Activated B cell treated with CpG ODN at 0.5 μM for 24 hours (primary cell): ENCODE results near the gene HOXB8. TPM values are rescaled to one million over a fixed set of nuclear protein-coding genes. Genes with fewer than 3 reads are reported as not detected.

Source experiments
- ATAC-seq: fragments of 200-7000 bp; cut with Tn5 transposase; one replicate; pipeline ENCODE4 v1.10.0; 2021; ENCODE audit warnings: low read depth, mild to moderate bottlenecking, moderate library complexity
- CTCF ChIA-PET: fragments of 350-600 bp; sonication (Branson Sonifier 250); formaldehyde crosslinking; loops from one replicate; lab custom pipeline; 2021; ENCODE audit warnings: antibody characterized with exemption; lab: Charles Lee
- POLR2A ChIA-PET: fragments of 350-600 bp; sonication (Branson Sonifier 250); formaldehyde crosslinking; loops from one replicate; lab custom pipeline; 2021; ENCODE audit warnings: antibody characterized with exemption; lab: Charles Lee
- DNase-seq: peaks from one replicate; pipeline ENCODE4 v3.0.0; 2022
- H3K27ac Mint-ChIP-seq: one replicate; pipeline ENCODE4 v1.8.0; 2020; ENCODE audit warnings: mixed read lengths
- H3K27me3 Mint-ChIP-seq: one replicate; pipeline ENCODE4 v1.8.0; 2021; ENCODE audit warnings: mixed read lengths
- H3K36me3 Mint-ChIP-seq: one replicate; pipeline ENCODE4 v1.8.0; 2021; ENCODE audit warnings: low read depth, mixed read lengths
- H3K4me1 Mint-ChIP-seq: one replicate; pipeline ENCODE4 v1.8.0; 2021; ENCODE audit warnings: mixed read lengths
- H3K4me3 Mint-ChIP-seq: one replicate; pipeline ENCODE4 v1.8.0; 2020; ENCODE audit warnings: mild to moderate bottlenecking, mixed read lengths
- H3K9me3 Mint-ChIP-seq: one replicate; pipeline ENCODE4 v1.8.0; 2020; ENCODE audit warnings: mixed read lengths
- intact Hi-C: fragments of 100-400 bp; cut with micrococcal nuclease; formaldehyde crosslinking; loops from one replicate; pipeline ENCODE4 v1.15.1; 2024
- total RNA-seq: library from RNA; stranded (reverse); gene quantifications from 2 replicates; pipeline ENCODE4 v1.2.3, GENCODE V29; 2022
- TF ChIP-seq, protein P1 (sequence below): fragments of 200-600 bp; IDR thresholded peaks from one replicate; pipeline ENCODE4 v1.8.0; 2022; ENCODE audit warnings: antibody characterized with exemption, mild to moderate bottlenecking

HOXB8 gene
- total RNA-seq, 1 donor from 2014 or later, result not detected

GRCh38 chr17:48626245-48627117 is 11.4 kb upstream of the HOXB8 start, which contains the start of gene HOXB9:
HOXB9 (minus strand) TSS chr17:48626358; CDS start chr17:48626269, 89 bp downstream.
- CTCF ChIA-PET, result interaction anchor here (0.6 to 2.1 kb wide), 5 partner anchors 9 to 148 kb away, joined by 3 to 6 read pairs (median 4); partner anchors contain the start of gene HOXB5
- Mint-ChIP-seq H3K4me1 (peaks cover 16% of the 10 kb centered on the region), H3K27me3 (peaks cover 71% of the 10 kb centered on the region), H3K4me3 (peak within 1 kb of the TSS; percentile 85), H3K27ac (peak within 1 kb of the TSS; percentile 46), H3K36me3 (no peaks in the 10 kb centered on the region), H3K9me3 (no peaks in the 10 kb centered on the region)
- intact Hi-C loops, result loop anchor here (5.0 kb wide), 1 partner anchor 126 kb away; no protein-coding TSS in a partner anchor
- POLR2A ChIA-PET, result interaction anchor here (1.4 kb wide), 1 partner anchor 14 kb away, joined by 3 read pairs; no protein-coding TSS in a partner anchor
- DNase-seq (no peak), ATAC-seq (peak; percentile 40)
- TF ChIP-seq, protein P1, sequence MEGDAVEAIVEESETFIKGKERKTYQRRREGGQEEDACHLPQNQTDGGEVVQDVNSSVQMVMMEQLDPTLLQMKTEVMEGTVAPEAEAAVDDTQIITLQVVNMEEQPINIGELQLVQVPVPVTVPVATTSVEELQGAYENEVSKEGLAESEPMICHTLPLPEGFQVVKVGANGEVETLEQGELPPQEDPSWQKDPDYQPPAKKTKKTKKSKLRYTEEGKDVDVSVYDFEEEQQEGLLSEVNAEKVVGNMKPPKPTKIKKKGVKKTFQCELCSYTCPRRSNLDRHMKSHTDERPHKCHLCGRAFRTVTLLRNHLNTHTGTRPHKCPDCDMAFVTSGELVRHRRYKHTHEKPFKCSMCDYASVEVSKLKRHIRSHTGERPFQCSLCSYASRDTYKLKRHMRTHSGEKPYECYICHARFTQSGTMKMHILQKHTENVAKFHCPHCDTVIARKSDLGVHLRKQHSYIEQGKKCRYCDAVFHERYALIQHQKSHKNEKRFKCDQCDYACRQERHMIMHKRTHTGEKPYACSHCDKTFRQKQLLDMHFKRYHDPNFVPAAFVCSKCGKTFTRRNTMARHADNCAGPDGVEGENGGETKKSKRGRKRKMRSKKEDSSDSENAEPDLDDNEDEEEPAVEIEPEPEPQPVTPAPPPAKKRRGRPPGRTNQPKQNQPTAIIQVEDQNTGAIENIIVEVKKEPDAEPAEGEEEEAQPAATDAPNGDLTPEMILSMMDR, result no peak

GRCh38 chr17:48625495-48626244 is 10.6 kb upstream of the HOXB8 start:
- Mint-ChIP-seq H3K4me1 (peaks cover 16% of the 10 kb centered on the region), H3K27me3 (peaks cover 72% of the 10 kb centered on the region), H3K4me3 (peak overlapping the region; percentile 85), H3K36me3 (no peaks in the 10 kb centered on the region), H3K9me3 (no peaks in the 10 kb centered on the region), H3K27ac (no peak overlapping the region)
- ChIA-PET POLR2A (interaction anchor here (0.8 to 1.4 kb wide), 2 partner anchors 13 to 330 kb away, joined by 3 read pairs; no protein-coding TSS in a partner anchor), CTCF (interaction anchor here (0.6 to 2.1 kb wide), 6 partner anchors 8 to 291 kb away, joined by 3 to 6 read pairs (median 4); partner anchors contain the start of gene HOXB5)
- intact Hi-C loops, result loop anchor here (5.0 kb wide), 1 partner anchor 127 kb away; no protein-coding TSS in a partner anchor
- ATAC-seq (peak; percentile 71), DNase-seq (peak; percentile 50)
- TF ChIP-seq, protein P1, result no peak

DNA sequence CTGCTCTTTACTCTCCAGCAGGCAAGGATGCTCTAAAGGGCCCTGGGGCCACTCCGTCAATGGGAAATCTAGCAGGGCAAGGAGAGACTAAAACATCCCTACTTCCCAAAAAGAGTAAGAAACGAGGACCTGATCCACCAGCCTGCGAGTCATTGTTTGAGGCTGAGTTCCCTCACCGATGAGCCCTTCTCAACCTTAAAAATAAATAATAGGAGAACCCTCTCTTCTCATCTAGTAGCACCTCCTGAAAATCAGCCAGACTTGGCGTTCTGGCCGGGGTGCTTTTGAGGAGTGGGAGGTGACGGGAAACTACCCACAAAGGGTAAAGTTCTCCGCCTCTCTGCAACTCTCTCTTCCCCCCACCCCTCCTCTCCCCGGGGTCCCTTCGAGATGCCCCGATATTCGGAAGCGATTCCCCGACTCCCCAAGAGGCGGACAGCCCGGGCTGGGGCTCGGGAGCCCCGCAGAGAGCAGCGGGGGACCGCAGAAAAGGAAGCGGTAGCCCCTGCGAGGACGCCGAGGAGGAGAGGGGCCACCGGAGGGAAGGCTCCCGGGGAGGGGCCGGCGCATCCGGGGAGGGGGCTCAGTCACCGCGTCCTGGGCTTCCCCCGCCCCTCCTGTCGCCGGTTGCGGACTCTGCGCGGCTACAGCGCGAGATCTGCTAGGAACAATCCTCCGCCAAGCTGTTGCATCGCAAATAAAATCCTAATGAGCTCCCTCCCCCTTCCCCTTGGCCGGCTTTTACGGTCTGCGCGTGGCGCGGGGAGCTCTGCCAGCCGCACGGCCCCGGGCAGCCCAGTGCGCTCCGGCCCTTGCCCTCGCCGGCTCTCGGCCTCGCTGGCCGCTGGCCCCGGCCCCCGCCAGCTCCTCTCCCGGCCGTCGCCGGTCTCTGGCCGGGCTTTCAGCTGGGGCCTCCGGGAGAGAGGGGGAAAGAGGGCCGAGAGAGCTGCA is 9.7 kb upstream of the HOXB8 start:
- Mint-ChIP-seq H3K27me3 (peaks cover 69% of the 10 kb centered on the region), H3K9me3 (no peaks in the 10 kb centered on the region), H3K4me1 (peaks cover 16% of the 10 kb centered on the region), H3K27ac (no peak overlapping the region), H3K4me3 (peak overlapping the region; percentile 32), H3K36me3 (no peaks in the 10 kb centered on the region)
- intact Hi-C loops, result loop anchor here (5.0 kb wide), 1 partner anchor 127 kb away; no protein-coding TSS in a partner anchor
- ChIA-PET POLR2A (interaction anchor here (0.8 to 1.4 kb wide), 2 partner anchors 12 to 329 kb away, joined by 3 read pairs; no protein-coding TSS in a partner anchor), CTCF (interaction anchor here (1.1 to 2.1 kb wide), 4 partner anchors 12 to 290 kb away, joined by 3 to 6 read pairs (median 4); partner anchors contain the start of gene HOXB5)
- TF ChIP-seq, protein P1, result no peak
- ATAC-seq, result peak; percentile 8
- DNase-seq, result no peak

DNA sequence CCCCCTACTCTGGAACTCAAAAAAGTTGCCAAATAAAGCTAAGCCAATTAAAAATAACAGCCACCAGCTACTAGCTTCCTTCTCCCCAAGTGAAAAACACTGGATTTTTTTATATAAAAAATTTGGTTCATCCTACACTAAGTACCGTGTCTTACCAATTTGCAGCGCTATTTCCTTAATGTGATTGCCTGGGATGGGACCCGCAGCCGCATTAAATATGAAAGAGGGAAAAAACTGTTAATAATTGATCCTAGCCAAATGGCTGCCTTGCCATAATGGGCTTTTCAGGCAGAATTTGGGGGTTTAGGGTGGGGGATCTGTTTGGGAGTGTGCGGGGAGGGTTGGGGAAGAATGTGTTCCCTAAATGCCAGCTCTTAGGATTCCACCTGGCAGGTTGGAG is 9.0 kb upstream of the HOXB8 start:
- intact Hi-C loops, result no loop called here
- no peak for ATAC-seq
- ChIA-PET POLR2A (no interaction called here), CTCF (interaction anchor here (1.3 kb wide), 1 partner anchor 11 kb away, joined by 3 read pairs; no protein-coding TSS in a partner anchor)
- peaks cover 68% of the 10 kb centered on the region for H3K27me3 Mint-ChIP-seq
- no peak for DNase-seq
- H3K36me3 Mint-ChIP-seq, result no peaks in the 10 kb centered on the region
- H3K4me3 Mint-ChIP-seq, result no peak overlapping the region
- H3K4me1 Mint-ChIP-seq, result peaks cover 16% of the 10 kb centered on the region
- H3K27ac Mint-ChIP-seq, result no peak overlapping the region
- H3K9me3 Mint-ChIP-seq, result no peaks in the 10 kb centered on the region
- TF ChIP-seq, protein P1, result no peak
